ENCODE results near the gene CD55. TPM values are rescaled to one million over a fixed set of nuclear protein-coding genes. Genes with fewer than 3 reads are reported as not detected.

Gene CD55
- total RNA-seq, 1 donor from 2014 or later, result 98.6 TPM

DNA sequence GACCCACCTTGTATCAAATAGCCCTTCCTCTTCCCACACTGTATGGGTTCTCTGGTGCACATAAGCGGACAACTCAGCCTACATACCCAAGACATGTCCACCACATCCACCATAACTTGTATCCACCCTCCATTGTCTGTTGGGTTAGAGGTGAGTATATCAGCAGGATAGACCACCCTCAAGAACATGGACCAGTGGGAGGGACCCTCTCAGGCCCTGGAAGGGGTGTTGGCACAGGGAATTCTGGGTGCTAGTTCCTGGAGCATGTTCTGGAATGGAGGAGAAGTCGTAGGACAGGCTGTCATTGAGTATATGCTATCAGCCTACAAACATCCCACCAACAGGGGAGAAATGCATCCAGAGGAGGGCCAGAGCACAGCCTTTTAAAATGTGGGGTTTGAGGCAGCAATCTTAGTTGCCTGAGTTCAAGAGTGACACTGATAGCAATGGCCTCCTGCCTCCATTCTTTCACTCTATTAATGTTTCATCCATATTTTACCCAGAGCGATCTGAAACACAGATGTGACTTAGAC lies 7.5 kb downstream of the CD55 start:
- intact Hi-C loops (cut with micrococcal nuclease), result loop anchor here (10.0 kb wide), 1 partner anchor 244 kb away; the partner anchor contains the start of gene C4BPB

DNA sequence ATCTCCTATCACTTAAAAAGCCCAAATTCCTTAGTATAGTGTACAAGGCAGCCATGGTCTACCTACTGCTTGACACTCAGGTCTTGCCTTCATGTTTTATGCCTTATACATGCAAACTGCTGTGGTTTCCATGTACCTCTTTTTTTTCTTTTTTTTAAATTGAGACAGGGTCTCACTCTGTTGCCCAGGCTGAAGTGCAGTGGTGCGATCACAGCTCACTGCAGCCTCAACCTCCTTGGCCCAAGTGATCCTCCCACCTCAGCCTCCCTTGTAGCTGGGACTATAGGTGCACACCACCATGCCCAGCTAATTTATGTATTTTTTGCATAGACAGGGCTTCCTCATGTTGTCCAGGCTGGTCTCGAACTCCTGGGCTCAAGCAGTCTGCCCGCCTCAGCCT lies 8.0 kb downstream of the CD55 start:
- intact Hi-C loops (cut with micrococcal nuclease), result loop anchor here (10.0 kb wide), 1 partner anchor 245 kb away; the partner anchor contains the start of gene C4BPB

- intact Hi-C loops (cut with micrococcal nuclease), result no loop called here
Observed at GRCh38 chr1:207330011-207330710, 8.7 kb downstream of the CD55 start.

- intact Hi-C loops (cut with micrococcal nuclease), result no loop called here
Observed at GRCh38 chr1:207331354-207332313, 10.2 kb downstream of the CD55 start.

- intact Hi-C loops (cut with micrococcal nuclease), result no loop called here
Observed at GRCh38 chr1:207333009-207333600, 11.6 kb downstream of the CD55 start.

GRCh38 chr1:207333620-207334019 lies 12.1 kb downstream of the CD55 start:
- intact Hi-C loops (cut with micrococcal nuclease), result no loop called here

GRCh38 chr1:207334337-207334736 lies 12.9 kb downstream of the CD55 start:
- intact Hi-C loops (cut with micrococcal nuclease), result no loop called here

DNA sequence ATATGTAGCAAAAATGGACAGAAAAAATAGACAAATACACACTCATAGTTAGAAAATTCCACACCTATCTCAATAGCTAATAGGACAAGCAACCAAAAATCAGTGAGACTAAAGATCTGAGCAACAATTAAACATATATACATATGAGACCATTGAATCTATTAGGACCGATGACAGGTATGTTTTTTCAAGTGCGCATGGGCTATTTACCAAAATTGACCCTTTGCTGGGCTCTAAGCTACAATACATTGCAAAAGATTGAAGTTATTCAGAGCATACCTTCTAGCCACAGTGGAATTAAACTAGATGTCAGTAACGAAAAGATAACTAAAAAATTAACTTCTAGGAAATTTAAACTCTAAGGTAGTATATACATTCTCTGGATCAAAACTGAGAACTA lies 13.7 kb downstream of the CD55 start:
- intact Hi-C loops (cut with micrococcal nuclease), result loop anchor here (5.0 kb wide), 2 partner anchors 72 to 283 kb away; partner anchors contain the start of genes PFKFB2 and YOD1

DNA sequence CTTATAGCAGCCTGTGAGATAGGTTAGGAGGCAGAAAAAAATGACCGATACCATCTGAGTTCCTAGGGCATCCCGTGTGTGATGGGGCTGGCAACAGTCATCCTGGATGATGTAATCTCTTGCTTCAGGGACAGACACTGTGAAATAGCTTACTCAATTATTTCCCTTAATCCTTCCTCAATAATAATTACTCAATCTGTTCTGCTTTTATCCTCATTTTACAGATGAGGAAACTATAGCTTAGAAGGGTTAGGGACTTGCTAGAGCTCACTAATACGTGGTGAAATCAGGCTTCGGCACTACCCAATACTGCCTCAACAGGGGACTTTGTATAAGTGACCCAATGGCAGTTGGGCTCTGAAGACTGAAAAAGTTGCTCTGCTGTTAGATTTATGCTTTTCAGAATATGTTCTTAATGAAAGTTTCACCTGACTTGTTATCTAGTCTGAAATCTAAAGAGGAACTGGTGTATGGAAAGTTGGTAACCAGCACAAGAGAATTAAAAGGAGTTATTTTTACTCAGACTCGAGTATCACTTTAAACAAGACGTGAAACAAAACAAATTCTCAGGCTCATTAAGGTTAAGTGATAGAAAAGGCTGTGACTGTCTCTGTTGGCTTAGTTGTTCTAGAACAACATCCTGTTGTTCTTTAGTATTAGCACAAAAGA lies 14.4 kb downstream of the CD55 start:
- intact Hi-C loops (cut with micrococcal nuclease), result loop anchor here (1.0 to 5.0 kb wide), 5 partner anchors 9 to 284 kb away; partner anchors contain the start of genes CD55, PFKFB2 and YOD1

- intact Hi-C loops (cut with micrococcal nuclease), result loop anchor here (1.0 to 5.0 kb wide), 5 partner anchors 8 to 285 kb away; partner anchors contain the start of genes CD55, PFKFB2 and YOD1
Observed at GRCh38 chr1:207336559-207337467, 15.3 kb downstream of the CD55 start.

- intact Hi-C loops (cut with micrococcal nuclease), result no loop called here
Observed at GRCh38 chr1:207342332-207342731, 20.9 kb downstream of the CD55 start.

GRCh38 chr1:207343675-207344074 lies 22.2 kb downstream of the CD55 start:
- intact Hi-C loops (cut with micrococcal nuclease), result no loop called here

DNA sequence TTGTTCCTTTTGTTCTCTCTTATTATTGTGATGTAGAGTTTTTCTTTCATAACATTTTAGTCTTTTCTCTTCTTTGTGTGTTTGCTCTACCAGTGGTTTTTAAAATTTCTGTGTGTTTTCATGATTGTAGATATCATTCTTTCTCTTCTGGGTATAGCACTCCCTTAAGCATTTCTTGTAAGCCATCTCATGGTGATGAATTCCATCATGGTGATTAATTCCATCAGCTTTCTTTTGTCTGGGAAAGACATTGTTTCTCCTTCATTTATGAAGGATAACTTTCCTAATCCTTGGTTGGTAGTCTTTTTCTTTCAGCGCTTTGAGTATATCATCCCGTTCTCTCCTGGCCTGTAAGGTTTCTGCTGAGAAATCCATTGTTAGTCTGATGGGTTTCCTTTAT lies 22.7 kb downstream of the CD55 start:
- intact Hi-C loops (cut with micrococcal nuclease), result no loop called here

DNA sequence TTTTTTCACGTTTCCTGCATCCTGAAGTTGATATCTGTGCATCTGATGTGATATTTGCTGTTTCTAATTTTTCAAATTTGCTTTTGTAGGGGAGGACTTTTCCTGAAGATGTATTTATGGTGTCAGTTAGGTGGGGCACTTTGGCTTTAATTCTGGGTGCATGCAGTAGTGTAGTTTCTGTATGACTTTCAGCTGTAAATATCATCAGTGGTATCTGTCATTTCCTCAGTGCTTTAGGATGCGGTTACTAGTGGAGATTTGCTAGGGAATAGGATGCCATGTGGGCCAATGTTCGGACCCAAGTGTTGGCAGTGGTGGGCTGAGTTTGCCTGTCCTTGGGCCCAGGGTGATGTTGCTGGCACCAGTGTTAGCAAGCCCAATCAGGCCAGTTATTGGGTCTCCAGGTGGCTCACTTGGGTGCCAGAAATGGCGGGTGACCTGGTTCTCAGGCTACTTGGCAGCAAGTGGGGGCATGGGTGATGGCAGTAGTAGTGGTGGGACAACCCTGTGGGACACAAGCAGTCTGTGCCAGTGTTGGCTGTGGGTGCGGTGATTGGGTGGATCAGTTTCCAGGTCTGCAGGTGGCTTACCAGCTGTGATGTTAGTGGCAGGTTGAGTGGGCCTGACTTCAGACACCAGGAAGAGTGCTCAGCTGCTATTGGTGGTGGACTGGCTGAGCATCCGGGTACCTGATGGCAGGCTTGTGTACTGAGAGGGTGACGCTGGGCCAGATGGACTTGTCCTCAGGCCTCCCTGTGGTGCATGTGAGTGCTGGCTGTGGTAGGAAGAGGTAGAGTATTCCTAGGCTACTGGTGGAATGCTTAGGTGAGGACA lies 24.4 kb downstream of the CD55 start:
- intact Hi-C loops (cut with micrococcal nuclease), result loop anchor here (1.0 kb wide), 1 partner anchor 10 kb away; no protein-coding TSS in a partner anchor

- intact Hi-C loops (cut with micrococcal nuclease), result no loop called here
Observed at GRCh38 chr1:207346513-207346912, 25.0 kb downstream of the CD55 start.

DNA sequence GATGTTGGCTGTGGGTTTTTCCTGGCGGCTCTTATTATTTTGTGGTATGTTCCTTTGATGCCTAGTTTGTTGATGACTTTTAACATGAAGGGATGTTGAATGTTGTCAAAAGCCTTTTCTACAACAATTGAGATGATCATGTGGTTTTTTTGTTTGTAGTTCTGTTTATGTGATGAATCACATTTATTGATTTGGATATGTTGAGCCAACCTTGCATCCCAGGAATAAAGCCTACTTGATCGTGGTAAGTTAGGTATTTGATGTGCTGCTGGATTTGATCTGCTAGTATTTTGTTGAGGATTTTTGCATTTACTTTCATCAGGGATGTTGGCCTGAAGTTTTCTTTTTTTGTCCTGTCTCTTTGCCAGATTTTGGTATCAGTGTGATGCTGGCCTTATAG lies 28.5 kb downstream of the CD55 start:
- intact Hi-C loops (cut with micrococcal nuclease), result no loop called here

DNA sequence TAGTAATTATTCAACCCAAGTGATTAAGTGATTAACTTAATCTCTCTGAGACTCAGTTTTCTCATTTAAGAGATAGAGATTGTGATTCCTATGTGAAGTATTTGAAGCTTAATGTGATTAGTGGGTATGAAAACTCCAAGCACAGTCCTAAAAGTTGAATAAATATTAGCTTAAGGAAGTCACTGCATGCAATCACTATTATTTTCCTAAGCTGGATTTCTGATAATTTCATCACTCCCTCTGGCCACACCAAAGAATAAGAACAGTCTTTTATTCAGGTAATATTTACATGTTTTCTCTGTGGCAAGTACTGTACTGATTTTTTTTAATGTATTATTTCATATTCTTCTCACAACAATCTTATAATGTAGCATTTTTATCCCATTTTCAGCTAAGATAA lies 31.1 kb downstream of the CD55 start:
- intact Hi-C loops (cut with micrococcal nuclease), result no loop called here

DNA sequence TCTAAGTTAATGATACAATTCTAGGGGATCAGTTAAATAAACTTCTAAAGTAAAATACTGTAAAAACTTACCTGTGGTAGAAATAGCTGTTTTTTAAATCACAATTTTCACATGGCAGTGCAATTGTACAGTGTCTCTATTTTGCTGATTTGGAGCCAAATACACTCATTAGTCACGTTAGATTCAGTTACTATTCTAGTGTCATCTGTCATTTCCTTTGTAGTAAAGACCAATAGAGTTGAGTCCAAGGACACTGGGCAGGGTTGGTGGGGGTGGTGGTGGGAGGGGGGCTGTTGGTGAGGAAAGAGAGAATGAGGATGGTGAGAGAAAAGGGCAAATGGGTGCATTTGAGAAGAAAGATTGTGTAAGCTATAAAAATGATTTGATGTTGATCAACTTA lies 33.6 kb downstream of the CD55 start:
- intact Hi-C loops (cut with micrococcal nuclease), result no loop called here

All from T-helper 2 cell treated with Interferon-gamma antibody and Interleukin-4, amounts not matched to agents 100 ng/mL and 5 ng/mL, for 36 hours (primary cell).